Vagina (tissue), 2 donors: ENCODE results near the gene ATP6V1D. TPM values are rescaled to one million over a fixed set of nuclear protein-coding genes. Genes with fewer than 3 reads are reported as not detected.
A peak's percentile ranks its signal among the peaks of the same experiment; 100 is the strongest.

Experiments used
- DNase-seq, 2 donors: peaks; one replicate each; pipeline ENCODE4 v3.0.0-alpha.2; 2017; ENCODE audit errors: extremely low spot score in 2 of 2
- H3K27ac ChIP-seq: fragments of 200-600 bp; sonication (generic); one replicate; pipeline ENCODE4 v1.5.1; 2019
- H3K27me3 ChIP-seq: fragments of 200-600 bp; sonication (generic); one replicate; pipeline ENCODE4 v1.5.1; 2019
- H3K36me3 ChIP-seq, 2 donors: fragments of 200-600 bp; sonication (generic); one replicate each; pipeline ENCODE4 v1.5.1; 2017 to 2019
- H3K4me1 ChIP-seq: fragments of 200-600 bp; sonication (generic); one replicate; pipeline ENCODE4 v1.5.1; 2019
- H3K4me3 ChIP-seq, 2 donors: fragments of 200-600 bp; sonication (generic); 1 replicate in 1 of 2; 2 replicates in 1 of 2; pipeline ENCODE4 v1.5.1; 2016 to 2019
- H3K9me3 ChIP-seq: fragments of 200-600 bp; sonication (generic); one replicate; pipeline ENCODE4 v1.5.1; 2019
- CTCF ChIP-seq, 3 experiments: fragments of 450-650 bp in 2 of 3; fragments of 200-600 bp in 1 of 3; sonication (generic) in 1 of 3; IDR thresholded peaks; one replicate each; pipeline ENCODE4 v1.5.1; 2017 to 2019; ENCODE audit warnings: antibody characterized with exemption in 3 of 3, mild to moderate bottlenecking in 2 of 3, moderate library complexity in 2 of 3
- POLR2A ChIP-seq, 2 donors: fragments of 450-650 bp; IDR thresholded peaks; one replicate each; pipeline ENCODE4 v1.6.1; 2017; ENCODE audit warnings: antibody characterized with exemption in 2 of 2, mild to moderate bottlenecking in 2 of 2, moderate library complexity in 2 of 2
- POLR2AphosphoS5 ChIP-seq, 2 donors: sonication (generic); formaldehyde crosslinking; IDR thresholded peaks; one replicate each; pipeline ENCODE4 v1.9.0; 2017; ENCODE audit warnings: antibody characterized with exemption in 2 of 2, mild to moderate bottlenecking in 2 of 2, low read depth in 1 of 2; ENCODE audit not compliant: insufficient read depth in 1 of 2
- intact Hi-C: fragments of 100-400 bp; cut with DNase I; formaldehyde crosslinking; loops from one replicate; pipeline ENCODE4 v1.15.1; 2023
- total RNA-seq: library from RNA; depleted of rRNA; stranded (reverse); fragments of >200 nt; gene quantifications from one replicate; pipeline ENCODE4 v1.2.3, GENCODE V29; 2016

ATP6V1D gene
- total RNA-seq, 1 donor from 2014 or later: 23.8 TPM

- Histone ChIP-seq H3K9me3 (no peaks in the 10 kb centered on the region), H3K4me3 (peak overlapping the region; percentile 74 to 83), H3K4me1 (peaks cover 80% of the 10 kb centered on the region), H3K36me3 (no peaks in the 10 kb centered on the region), H3K27ac (peak overlapping the region; percentile 90), H3K27me3 (no peaks in the 10 kb centered on the region)
- TF ChIP-seq POLR2A (IDR thresholded peaks at IDR 0.05) (peak in 1 of 2 donors; percentile 21), CTCF (IDR thresholded peaks at IDR 0.05) (no peak)
- intact Hi-C loops: no loop called here
- DNase-seq: peak in 1 of 2 donors; percentile 88
Measured at GRCh38 chr14:67358924-67359774, 455 bp downstream of the ATP6V1D start.

- peaks cover 69% of the 10 kb centered on the region for H3K4me1 ChIP-seq
- H3K27me3 ChIP-seq: no peaks in the 10 kb centered on the region
- TF ChIP-seq CTCF (IDR thresholded peaks at IDR 0.05) (no peak), POLR2A (IDR thresholded peaks at IDR 0.05) (no peak), POLR2AphosphoS5 (IDR thresholded peaks at IDR 0.05; ENCODE audit: insufficient read depth in 1 of 2, low read depth in 1 of 2) (no peak)
- DNase-seq: no peak
- intact Hi-C loops: no loop called here
- no peaks in the 10 kb centered on the region for H3K36me3 ChIP-seq
- H3K27ac ChIP-seq: no peak overlapping the region
- peak overlapping the region in 1 of 2 donors; percentile 74 for H3K4me3 ChIP-seq
- H3K9me3 ChIP-seq: no peaks in the 10 kb centered on the region
Measured at GRCh38 chr14:67357969-67358354, 1.6 kb downstream of the ATP6V1D start.

GRCh38 chr14:67357186-67357968, 2.2 kb downstream of the ATP6V1D start:
- no peak overlapping the region for H3K27ac ChIP-seq
- H3K27me3 ChIP-seq: no peaks in the 10 kb centered on the region
- intact Hi-C loops: no loop called here
- H3K4me1 ChIP-seq: peaks cover 63% of the 10 kb centered on the region
- TF ChIP-seq POLR2AphosphoS5 (IDR thresholded peaks at IDR 0.05; ENCODE audit: insufficient read depth in 1 of 2, low read depth in 1 of 2): no peak
- no peak for TF ChIP-seq POLR2A (IDR thresholded peaks at IDR 0.05)
- TF ChIP-seq CTCF (IDR thresholded peaks at IDR 0.05): no peak
- DNase-seq: no peak
- H3K9me3 ChIP-seq: no peaks in the 10 kb centered on the region
- H3K36me3 ChIP-seq: no peaks in the 10 kb centered on the region
- H3K4me3 ChIP-seq: peak overlapping the region in 1 of 2 donors; percentile 74

- intact Hi-C loops: no loop called here
- H3K36me3 ChIP-seq: peaks cover 4 to 44% of the 10 kb centered on the region in 2 donors
Measured at GRCh38 chr14:67352055-67352454, 7.5 kb downstream of the ATP6V1D start.

More at GRCh38 chr14:67352055-67352454, 7.5 kb downstream of the ATP6V1D start:
- no peak for TF ChIP-seq CTCF (IDR thresholded peaks at IDR 0.05)
- no peak for TF ChIP-seq POLR2A (IDR thresholded peaks at IDR 0.05)
- no peak for TF ChIP-seq POLR2AphosphoS5 (IDR thresholded peaks at IDR 0.05; ENCODE audit: insufficient read depth in 1 of 2, low read depth in 1 of 2)
- Histone ChIP-seq H3K9me3 (no peaks in the 10 kb centered on the region), H3K4me1 (peaks cover 22% of the 10 kb centered on the region), H3K27ac (no peak overlapping the region), H3K27me3 (no peaks in the 10 kb centered on the region), H3K4me3 (no peak overlapping the region)
- DNase-seq: no peak
